ENCODE results near the gene UBA5. TPM values are rescaled to one million over a fixed set of nuclear protein-coding genes. Genes with fewer than 3 reads are reported as not detected.

Gene UBA5
- total and polyA plus RNA-seq, 9 of the 15 experiments (the other 6 are each of a cell fraction or from before 2014, with no cell fraction given) = 8.1 to 71.1 (median 29.4) TPM

DNA sequence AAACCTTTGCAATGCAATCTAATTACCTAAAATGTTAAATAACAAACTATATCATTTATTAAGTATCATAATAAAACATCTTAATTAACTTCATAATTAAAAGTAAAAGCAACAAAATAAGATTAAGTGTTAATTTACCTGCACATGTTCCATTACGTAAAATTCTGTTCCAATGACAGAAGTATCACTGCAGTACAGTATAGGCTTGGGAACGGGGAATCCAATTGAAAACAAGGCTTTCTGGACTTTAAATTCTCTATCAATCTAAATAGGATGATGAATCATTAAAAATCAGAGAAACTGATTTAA lies 17.6 kb upstream of the UBA5 start:
- Histone ChIP-seq H4K20me1 (replicated peaks; ENCODE audit: control insufficient read depth, insufficient read depth, low read length) (0 out of 2 replicates have a peak, but pooled peaks cover 3% of the 10 kb centered on the region), H3K4me1 (replicated peaks in 1 of 2; ENCODE audit: control insufficient read depth in 2 of 2, insufficient read depth in 2 of 2, low read length in 2 of 2) (no peaks in the 10 kb centered on the region), H3K79me2 (ENCODE audit: control insufficient read depth, insufficient read depth, low read length) (no peaks in the 10 kb centered on the region), H3K4me3 (no peak overlapping the region), H2AFZ (ENCODE audit: low read depth, low read length) (no peak overlapping the region), H3K27me3 (ENCODE audit: control insufficient read depth in 2 of 2, insufficient read depth in 2 of 2, low read length in 2 of 2) (no peaks in the 10 kb centered on the region), H3K9me3 (replicated peaks; ENCODE audit: control insufficient read depth, insufficient read depth, low read depth, low read length) (no peaks in the 10 kb centered on the region), H3K36me3 (ENCODE audit: control insufficient read depth, insufficient read depth, low read length) (no peaks in the 10 kb centered on the region), H3K9ac (ENCODE audit: insufficient read depth in 1 of 2, low read depth in 2 of 2, low read length in 2 of 2) (no peak overlapping the region), H3K9me1 (ENCODE audit: control insufficient read depth, insufficient read depth, low read length) (no peaks in the 10 kb centered on the region), H3K4me2 (ENCODE audit: insufficient read depth, low read length) (no peak overlapping the region), H3K27ac (ENCODE audit: extremely low read depth, low read depth, low read length) (no peak overlapping the region)
- CTCF ChIA-PET (ENCODE audit: low intra/inter-chr PET ratio) = interaction anchor here (0.8 to 3.4 kb wide), 2 partner anchors 107 to 110 kb away, joined by 4 to 49 read pairs; no protein-coding TSS in a partner anchor
- FAIRE-seq (no peak), DNase-seq (ENCODE audit: extremely low read depth in 1 of 4, low spot score in 3 of 4) (no peak), ATAC-seq (no peak)
- POLR2A ChIA-PET = no interaction called here
- in situ Hi-C loops (cut with MboI) (loop anchor here (5.0 kb wide), 1 partner anchor 100 kb away; no protein-coding TSS in a partner anchor), intact Hi-C loops (cut with micrococcal nuclease) (loop anchor here (1.0 to 10.0 kb wide), 3 partner anchors 106 to 388 kb away; no protein-coding TSS in a partner anchor)
- BruUV-seq (replicated peaks) = no TSS peak
- WGBS (ENCODE audit: insufficient coverage, low coverage, missing lambda C conversion rate) = 43% methylated on average over 2 of the region's 2 CpGs
- no peak for TF ChIP-seq JUN (IDR thresholded peaks at IDR 0.05; ENCODE audit: borderline replicate concordance, low read depth, low read length)
- no peak for TF ChIP-seq JUN (CRISPR knock-in tag; IDR thresholded peaks at IDR 0.05; ENCODE audit: borderline replicate concordance)
- TF ChIP-seq, protein P1, sequence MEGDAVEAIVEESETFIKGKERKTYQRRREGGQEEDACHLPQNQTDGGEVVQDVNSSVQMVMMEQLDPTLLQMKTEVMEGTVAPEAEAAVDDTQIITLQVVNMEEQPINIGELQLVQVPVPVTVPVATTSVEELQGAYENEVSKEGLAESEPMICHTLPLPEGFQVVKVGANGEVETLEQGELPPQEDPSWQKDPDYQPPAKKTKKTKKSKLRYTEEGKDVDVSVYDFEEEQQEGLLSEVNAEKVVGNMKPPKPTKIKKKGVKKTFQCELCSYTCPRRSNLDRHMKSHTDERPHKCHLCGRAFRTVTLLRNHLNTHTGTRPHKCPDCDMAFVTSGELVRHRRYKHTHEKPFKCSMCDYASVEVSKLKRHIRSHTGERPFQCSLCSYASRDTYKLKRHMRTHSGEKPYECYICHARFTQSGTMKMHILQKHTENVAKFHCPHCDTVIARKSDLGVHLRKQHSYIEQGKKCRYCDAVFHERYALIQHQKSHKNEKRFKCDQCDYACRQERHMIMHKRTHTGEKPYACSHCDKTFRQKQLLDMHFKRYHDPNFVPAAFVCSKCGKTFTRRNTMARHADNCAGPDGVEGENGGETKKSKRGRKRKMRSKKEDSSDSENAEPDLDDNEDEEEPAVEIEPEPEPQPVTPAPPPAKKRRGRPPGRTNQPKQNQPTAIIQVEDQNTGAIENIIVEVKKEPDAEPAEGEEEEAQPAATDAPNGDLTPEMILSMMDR (IDR thresholded peaks at IDR 0.05 in 2 of 3, conservative IDR thresholded peaks at IDR 0.05 in 1 of 3; ENCODE audit: insufficient read depth in 2 of 3, low read depth in 1 of 3, low read length in 3 of 3) = no peak
- no peak for TF ChIP-seq ZBTB17 (CRISPR knock-in tag; IDR thresholded peaks at IDR 0.05)
- TF ChIP-seq, protein P2, sequence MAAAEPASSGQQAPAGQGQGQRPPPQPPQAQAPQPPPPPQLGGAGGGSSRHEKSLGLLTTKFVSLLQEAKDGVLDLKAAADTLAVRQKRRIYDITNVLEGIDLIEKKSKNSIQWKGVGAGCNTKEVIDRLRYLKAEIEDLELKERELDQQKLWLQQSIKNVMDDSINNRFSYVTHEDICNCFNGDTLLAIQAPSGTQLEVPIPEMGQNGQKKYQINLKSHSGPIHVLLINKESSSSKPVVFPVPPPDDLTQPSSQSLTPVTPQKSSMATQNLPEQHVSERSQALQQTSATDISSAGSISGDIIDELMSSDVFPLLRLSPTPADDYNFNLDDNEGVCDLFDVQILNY (CRISPR knock-in tag; IDR thresholded peaks at IDR 0.05) = no peak
- TF ChIP-seq HDAC1 (IDR thresholded peaks at IDR 0.05) = no peak
- no peak for TF ChIP-seq TAL1 (IDR thresholded peaks at IDR 0.05)
- no peak for TF ChIP-seq ZNF551 (CRISPR knock-in tag; IDR thresholded peaks at IDR 0.05)
- TF ChIP-seq, protein P3, sequence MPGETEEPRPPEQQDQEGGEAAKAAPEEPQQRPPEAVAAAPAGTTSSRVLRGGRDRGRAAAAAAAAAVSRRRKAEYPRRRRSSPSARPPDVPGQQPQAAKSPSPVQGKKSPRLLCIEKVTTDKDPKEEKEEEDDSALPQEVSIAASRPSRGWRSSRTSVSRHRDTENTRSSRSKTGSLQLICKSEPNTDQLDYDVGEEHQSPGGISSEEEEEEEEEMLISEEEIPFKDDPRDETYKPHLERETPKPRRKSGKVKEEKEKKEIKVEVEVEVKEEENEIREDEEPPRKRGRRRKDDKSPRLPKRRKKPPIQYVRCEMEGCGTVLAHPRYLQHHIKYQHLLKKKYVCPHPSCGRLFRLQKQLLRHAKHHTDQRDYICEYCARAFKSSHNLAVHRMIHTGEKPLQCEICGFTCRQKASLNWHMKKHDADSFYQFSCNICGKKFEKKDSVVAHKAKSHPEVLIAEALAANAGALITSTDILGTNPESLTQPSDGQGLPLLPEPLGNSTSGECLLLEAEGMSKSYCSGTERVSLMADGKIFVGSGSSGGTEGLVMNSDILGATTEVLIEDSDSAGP (CRISPR knock-in tag; IDR thresholded peaks at IDR 0.05) = no peak
- no peak for TF ChIP-seq DIDO1 (tag; IDR thresholded peaks at IDR 0.05; ENCODE audit: low read depth)
- TF ChIP-seq, protein P4, sequence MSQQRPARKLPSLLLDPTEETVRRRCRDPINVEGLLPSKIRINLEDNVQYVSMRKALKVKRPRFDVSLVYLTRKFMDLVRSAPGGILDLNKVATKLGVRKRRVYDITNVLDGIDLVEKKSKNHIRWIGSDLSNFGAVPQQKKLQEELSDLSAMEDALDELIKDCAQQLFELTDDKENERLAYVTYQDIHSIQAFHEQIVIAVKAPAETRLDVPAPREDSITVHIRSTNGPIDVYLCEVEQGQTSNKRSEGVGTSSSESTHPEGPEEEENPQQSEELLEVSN (IDR thresholded peaks at IDR 0.05; ENCODE audit: borderline replicate concordance in 1 of 2, extremely low read depth in 1 of 2, insufficient read depth in 1 of 2, insufficient read length in 1 of 2, low read depth in 1 of 2, low read length in 1 of 2, poor library complexity in 1 of 2, severe bottlenecking in 1 of 2) = no peak
- TF ChIP-seq SMARCC2 (IDR thresholded peaks at IDR 0.05; ENCODE audit: low read depth) = no peak
- TF ChIP-seq, protein P5, sequence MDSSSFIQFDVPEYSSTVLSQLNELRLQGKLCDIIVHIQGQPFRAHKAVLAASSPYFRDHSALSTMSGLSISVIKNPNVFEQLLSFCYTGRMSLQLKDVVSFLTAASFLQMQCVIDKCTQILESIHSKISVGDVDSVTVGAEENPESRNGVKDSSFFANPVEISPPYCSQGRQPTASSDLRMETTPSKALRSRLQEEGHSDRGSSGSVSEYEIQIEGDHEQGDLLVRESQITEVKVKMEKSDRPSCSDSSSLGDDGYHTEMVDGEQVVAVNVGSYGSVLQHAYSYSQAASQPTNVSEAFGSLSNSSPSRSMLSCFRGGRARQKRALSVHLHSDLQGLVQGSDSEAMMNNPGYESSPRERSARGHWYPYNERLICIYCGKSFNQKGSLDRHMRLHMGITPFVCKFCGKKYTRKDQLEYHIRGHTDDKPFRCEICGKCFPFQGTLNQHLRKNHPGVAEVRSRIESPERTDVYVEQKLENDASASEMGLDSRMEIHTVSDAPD (CRISPR knock-in tag; IDR thresholded peaks at IDR 0.05) = no peak
- TF ChIP-seq ELF2 (CRISPR knock-in tag; IDR thresholded peaks at IDR 0.05) = no peak
- TF ChIP-seq, protein P6, sequence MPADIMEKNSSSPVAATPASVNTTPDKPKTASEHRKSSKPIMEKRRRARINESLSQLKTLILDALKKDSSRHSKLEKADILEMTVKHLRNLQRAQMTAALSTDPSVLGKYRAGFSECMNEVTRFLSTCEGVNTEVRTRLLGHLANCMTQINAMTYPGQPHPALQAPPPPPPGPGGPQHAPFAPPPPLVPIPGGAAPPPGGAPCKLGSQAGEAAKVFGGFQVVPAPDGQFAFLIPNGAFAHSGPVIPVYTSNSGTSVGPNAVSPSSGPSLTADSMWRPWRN (IDR thresholded peaks at IDR 0.05; ENCODE audit: low read depth) = no peak

All from K562 (cell line).